ENCODE results near the gene SMG1. TPM values are rescaled to one million over a fixed set of nuclear protein-coding genes. Genes with fewer than 3 reads are reported as not detected.

Gene SMG1
- total and polyA plus RNA-seq, 7 donors, result 6.0 to 112 (median 72.8) TPM

GRCh38 chr16:18943414-18943813 lies 17.2 kb upstream of the SMG1 start:
- no peaks in the 10 kb centered on the region for H3K27me3 ChIP-seq
- no peak overlapping the region for H3K4me3 ChIP-seq
- H3K27ac ChIP-seq, result no peak overlapping the region
- intact Hi-C loops (cut with DNase I), result no loop called here
- 91 to 92% methylated on average over 7 of the region's 7 CpGs for WGBS, 2 donors
- H3K36me3 ChIP-seq, result no peaks in the 10 kb centered on the region
- no peaks in the 10 kb centered on the region for H3K4me1 ChIP-seq
- no peak for DNase-seq
- H3K9me3 ChIP-seq, result no peaks in the 10 kb centered on the region
- TF ChIP-seq CTCF (IDR thresholded peaks at IDR 0.05) (no peak), EP300 (IDR thresholded peaks at IDR 0.05) (no peak), POLR2A (IDR thresholded peaks at IDR 0.05) (no peak), POLR2AphosphoS5 (IDR thresholded peaks at IDR 0.05) (no peak)

DNA sequence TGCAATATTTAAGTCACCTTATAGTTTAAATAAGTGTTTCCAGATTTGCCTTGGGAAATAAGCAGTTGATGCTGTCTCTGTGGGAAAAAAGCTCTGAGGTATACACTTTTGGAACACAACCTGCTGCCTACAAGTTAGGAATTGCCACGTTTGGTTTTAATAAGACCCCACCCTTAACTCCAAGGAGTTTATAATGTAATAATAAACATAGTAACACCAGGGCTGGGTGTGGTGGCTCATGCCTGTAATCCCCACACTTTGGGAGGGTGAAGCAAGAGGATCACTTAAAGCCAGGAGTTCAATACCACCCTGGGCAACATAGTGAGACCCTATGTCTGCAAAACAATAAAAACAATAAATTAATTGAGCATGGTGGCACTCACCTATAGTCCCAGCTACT lies 15.9 kb upstream of the SMG1 start:
- 6 to 46% methylated on average over 1 of the region's 1 CpG for WGBS, 2 donors

GRCh38 chr16:18941471-18941870 lies 15.3 kb upstream of the SMG1 start:
- DNase-seq, result no peak
- Histone ChIP-seq H3K4me3 (no peak overlapping the region), H3K27me3 (no peaks in the 10 kb centered on the region), H3K4me1 (no peaks in the 10 kb centered on the region), H3K9me3 (no peaks in the 10 kb centered on the region), H3K27ac (no peak overlapping the region), H3K36me3 (no peaks in the 10 kb centered on the region)
- intact Hi-C loops (cut with DNase I), result no loop called here
- TF ChIP-seq CTCF (IDR thresholded peaks at IDR 0.05), result no peak

More for the DNA sequence above, 15.9 kb upstream of the SMG1 start:
- Histone ChIP-seq H3K9me3 (no peaks in the 10 kb centered on the region), H3K36me3 (no peaks in the 10 kb centered on the region), H3K4me1 (no peaks in the 10 kb centered on the region), H3K27ac (no peak overlapping the region), H3K4me3 (no peak overlapping the region), H3K27me3 (no peaks in the 10 kb centered on the region)
- DNase-seq, result no peak
- intact Hi-C loops (cut with DNase I), result no loop called here
- TF ChIP-seq POLR2A (IDR thresholded peaks at IDR 0.05), result no peak
- no peak for TF ChIP-seq POLR2AphosphoS5 (IDR thresholded peaks at IDR 0.05)
- no peak for TF ChIP-seq EP300 (IDR thresholded peaks at IDR 0.05)
- no peak for TF ChIP-seq CTCF (IDR thresholded peaks at IDR 0.05)

GRCh38 chr16:18938986-18939385 lies 12.8 kb upstream of the SMG1 start:
- H3K27ac ChIP-seq, result no peak overlapping the region
- intact Hi-C loops (cut with DNase I), result no loop called here
- no peaks in the 10 kb centered on the region for H3K9me3 ChIP-seq
- 91 to 94% methylated on average over 9 of the region's 9 CpGs for WGBS, 2 donors
- no peaks in the 10 kb centered on the region for H3K27me3 ChIP-seq
- TF ChIP-seq EP300 (IDR thresholded peaks at IDR 0.05) (no peak), POLR2AphosphoS5 (IDR thresholded peaks at IDR 0.05) (no peak), POLR2A (IDR thresholded peaks at IDR 0.05) (no peak), CTCF (IDR thresholded peaks at IDR 0.05) (no peak)
- H3K36me3 ChIP-seq, result no peaks in the 10 kb centered on the region
- H3K4me3 ChIP-seq, result no peak overlapping the region
- no peaks in the 10 kb centered on the region for H3K4me1 ChIP-seq
- no peak for DNase-seq

- H3K9me3 ChIP-seq, result no peaks in the 10 kb centered on the region
- H3K36me3 ChIP-seq, result no peaks in the 10 kb centered on the region
- no peaks in the 10 kb centered on the region for H3K27me3 ChIP-seq
- H3K4me3 ChIP-seq, result no peak overlapping the region
- intact Hi-C loops (cut with DNase I), result no loop called here
- DNase-seq, result no peak
- H3K4me1 ChIP-seq, result peaks cover 0 to 6% (median 0%) of the 10 kb centered on the region in 4 donors
- no peak for TF ChIP-seq EP300 (IDR thresholded peaks at IDR 0.05)
- no peak for TF ChIP-seq POLR2AphosphoS5 (IDR thresholded peaks at IDR 0.05)
- TF ChIP-seq POLR2A (IDR thresholded peaks at IDR 0.05), result no peak
- TF ChIP-seq CTCF (IDR thresholded peaks at IDR 0.05), result no peak
- H3K27ac ChIP-seq, result no peak overlapping the region
These were observed 11.2 kb upstream of the SMG1 start for GRCh38 chr16:18937390-18937789.
